HuH-7.5 (cell line): ENCODE data around the gene NTN5.

Source experiments
- DNase-seq: peaks from one replicate; pipeline ENCODE4 v3.0.0; 2011; ENCODE audit warnings: low spot score

NTN5 gene

DNA sequence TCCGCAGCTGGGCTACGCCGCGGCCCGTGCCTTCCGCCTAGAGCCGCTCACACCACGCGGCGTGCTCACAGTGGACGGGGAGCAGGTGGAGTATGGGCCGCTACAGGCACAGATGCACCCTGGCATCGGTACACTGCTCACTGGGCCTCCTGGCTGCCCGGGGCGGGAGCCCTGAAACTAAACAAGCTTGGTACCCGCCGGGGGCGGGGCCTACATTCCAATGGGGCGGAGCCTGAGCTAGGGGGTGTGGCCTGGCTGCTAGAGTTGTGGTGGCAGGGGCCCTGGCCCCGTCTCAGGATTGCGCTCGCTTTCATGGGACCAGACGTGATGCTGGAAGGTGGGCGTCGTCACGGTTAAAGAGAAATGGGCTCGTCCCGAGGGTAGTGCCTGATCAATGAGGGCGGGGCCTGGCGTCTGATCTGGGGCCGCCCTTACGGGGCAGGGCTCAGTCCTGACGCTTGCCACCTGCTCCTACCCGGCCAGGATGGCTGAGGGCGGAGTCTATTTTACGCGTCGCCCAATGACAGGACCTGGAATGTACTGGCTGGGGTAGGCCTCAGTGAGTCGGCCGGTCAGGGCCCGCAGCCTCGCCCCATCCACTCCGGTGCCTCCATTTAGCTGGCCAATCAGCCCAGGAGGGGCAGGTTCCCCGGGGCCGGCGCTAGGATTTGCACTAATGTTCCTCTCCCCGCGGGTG is 43.1 kb downstream of the NTN5 start:
- DNase-seq = no peak

DNA sequence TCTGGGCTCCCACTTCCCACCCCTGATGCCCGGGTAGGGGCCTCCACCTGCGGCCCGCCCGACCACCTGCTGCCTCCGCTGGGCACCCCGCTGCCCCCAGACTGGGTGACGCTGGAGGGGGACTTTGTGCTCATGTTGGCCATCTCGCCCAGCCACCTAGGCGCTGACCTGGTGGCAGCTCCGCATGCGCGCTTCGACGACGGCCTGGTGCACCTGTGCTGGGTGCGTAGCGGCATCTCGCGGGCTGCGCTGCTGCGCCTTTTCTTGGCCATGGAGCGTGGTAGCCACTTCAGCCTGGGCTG is 43.6 kb downstream of the NTN5 start:
- DNase-seq = no peak

DNA sequence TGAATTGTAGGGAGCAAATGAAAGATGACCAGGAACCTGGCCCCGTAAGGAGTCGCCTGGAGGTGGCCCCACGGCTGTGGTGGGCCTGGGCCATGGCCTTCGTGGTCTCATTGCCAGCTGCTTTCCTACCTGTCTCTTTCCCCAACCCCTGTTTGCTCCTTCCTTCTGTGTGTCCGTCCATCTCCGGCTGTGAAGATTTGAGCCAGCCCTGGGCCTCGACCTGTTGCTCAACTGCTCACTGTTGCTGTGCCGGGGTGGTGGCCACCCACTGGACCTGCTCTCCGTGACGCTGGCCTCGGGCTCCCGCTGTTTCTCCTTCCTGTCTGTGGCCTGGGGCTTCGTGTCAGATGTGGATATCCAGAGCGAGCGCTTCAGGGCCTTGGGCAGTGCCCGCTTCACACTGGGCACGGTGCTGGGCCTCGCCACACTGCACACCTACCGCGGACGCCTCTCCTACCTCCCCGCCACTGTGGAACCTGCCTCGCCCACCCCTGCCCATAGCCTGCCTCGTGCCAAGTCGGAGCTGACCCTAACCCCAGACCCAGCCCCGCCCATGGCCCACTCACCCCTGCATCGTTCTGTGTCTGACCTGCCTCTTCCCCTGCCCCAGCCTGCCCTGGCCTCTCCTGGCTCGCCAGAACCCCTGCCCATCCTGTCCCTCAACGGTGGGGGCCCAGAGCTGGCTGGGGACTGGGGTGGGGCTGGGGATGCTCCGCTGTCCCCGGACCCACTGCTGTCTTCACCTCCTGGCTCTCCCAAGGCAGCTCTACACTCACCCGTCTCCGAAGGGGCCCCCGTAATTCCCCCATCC is 44.1 kb downstream of the NTN5 start:
- no peak for DNase-seq

DNA sequence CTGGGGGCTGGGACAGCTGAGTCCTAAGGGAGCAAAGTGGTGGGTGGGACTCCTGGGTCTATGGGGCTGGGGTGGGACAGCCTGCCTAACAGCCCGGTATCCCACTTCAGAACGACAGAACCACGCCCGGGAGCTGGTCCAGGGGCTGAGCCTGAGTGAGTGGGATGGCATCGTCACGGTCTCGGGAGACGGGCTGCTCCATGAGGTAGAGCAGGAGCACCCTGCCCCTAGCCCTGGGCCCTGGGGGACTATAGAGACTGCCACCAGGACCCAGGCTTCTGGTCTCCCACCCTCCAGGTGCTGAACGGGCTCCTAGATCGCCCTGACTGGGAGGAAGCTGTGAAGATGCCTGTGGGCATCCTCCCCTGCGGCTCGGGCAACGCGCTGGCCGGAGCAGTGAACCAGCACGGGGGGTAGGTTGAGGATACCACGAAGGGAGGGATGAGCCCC is 44.9 kb downstream of the NTN5 start:
- no peak for DNase-seq

DNA sequence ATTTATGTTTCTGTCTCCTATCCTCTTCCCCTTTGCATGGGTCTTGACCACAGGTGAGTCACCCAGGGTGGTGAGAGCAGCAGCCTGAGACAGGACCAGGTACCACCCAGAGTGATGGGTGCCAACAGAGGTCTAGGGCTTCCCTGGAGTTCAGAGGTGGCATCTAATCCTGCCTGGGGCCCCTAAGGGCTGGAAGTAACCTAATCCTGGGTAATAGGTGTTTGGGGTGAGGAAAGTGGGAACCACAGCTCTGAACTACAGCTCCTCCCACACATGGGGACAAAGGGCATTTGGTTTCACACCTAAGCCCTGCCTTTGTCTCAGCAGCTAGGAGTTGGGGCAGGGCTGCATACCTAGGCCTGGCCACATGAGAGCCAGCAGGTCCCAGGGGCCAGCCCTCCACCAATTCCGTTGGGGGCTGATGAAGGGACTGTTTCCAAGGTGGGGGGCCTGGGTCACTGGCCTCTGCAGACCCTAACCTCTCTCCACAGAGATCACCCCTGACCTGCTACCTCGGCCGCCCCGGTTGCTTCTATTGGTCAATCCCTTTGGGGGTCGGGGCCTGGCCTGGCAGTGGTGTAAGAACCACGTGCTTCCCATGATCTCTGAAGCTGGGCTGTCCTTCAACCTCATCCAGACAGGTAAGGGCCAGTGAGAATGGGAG is 45.5 kb downstream of the NTN5 start:
- peak; percentile 78 for DNase-seq

DNA sequence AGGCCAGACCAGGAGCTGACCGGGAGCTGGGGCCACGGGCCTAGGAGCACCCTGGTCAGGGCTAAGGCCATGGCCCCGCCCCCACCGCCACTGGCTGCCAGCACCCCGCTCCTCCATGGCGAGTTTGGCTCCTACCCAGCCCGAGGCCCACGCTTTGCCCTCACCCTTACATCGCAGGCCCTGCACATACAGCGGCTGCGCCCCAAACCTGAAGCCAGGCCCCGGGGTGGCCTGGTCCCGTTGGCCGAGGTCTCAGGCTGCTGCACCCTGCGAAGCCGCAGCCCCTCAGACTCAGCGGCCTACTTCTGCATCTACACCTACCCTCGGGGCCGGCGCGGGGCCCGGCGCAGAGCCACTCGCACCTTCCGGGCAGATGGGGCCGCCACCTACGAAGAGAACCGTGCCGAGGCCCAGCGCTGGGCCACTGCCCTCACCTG is 46.9 kb downstream of the NTN5 start:
- no peak for DNase-seq

DNA sequence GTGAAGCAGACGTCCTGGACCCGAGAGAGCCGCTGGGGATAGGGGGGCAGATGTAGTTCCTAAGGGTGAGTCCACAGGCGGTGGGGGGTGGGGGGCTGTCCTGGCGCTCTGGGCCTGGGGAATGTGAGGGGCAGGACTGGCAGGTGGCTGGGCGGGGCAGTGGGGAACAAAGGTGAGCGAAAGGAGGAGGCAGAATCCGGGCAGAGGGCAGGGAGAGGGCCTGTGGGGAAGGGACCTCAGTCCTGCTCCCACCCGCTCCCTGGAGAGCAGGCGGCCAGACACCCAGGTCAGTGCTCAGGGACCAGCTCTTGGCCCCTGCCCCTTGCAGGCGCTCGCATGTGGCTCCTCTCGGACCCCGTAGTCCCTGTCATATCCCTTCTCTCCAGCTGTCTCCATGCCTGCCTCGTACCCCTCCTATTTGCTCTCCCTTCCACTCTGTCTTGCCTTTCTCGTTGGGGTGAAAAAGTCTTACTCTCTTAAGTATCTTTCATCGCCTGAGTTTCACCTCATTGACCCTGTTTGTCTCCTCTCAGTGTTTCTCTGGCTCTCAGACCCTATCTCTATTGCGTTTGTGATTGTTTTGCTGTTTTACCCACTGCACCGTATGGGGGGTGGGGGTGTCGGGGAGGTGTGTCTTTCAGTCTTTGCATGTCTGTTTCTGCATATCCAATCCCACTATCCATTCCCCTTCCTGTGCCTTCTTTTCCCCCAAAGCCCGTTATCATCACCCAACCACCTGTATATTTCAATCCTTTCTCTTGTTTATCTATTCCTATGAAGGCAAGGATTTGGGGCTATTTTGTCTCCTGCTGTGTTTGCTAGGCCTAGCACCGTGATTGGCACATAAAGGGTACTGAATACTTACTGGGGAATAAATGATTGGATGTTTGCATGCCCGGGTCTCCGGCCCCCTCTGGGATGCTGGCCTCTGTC is 47.8 kb downstream of the NTN5 start:
- DNase-seq = no peak

DNA sequence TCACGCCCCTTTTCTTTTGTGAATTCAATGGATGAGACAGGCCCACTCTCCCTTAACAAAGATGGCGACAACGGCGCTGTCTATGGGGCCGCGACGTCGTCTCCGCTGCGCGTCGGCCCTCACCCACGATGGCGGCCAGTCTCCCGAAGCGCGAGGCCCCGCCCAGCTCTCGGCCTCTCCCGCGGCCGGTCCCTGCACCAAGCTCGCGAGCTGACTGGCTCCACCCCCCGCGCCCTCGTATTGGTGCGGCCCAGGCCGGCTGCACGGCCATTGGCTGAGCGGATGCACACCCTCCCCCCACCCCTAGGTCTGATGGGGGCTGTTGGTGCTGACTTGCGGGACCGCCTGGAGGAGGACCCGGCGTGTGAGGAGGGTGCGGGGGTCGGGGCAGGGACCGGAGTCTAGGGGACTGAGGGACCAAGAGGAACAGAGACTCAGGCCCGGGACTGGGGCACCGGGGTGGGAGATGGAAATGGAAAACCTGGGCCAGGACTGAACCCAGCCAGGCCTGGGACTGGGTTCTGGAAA is 48.7 kb downstream of the NTN5 start:
- no peak for DNase-seq

DNA sequence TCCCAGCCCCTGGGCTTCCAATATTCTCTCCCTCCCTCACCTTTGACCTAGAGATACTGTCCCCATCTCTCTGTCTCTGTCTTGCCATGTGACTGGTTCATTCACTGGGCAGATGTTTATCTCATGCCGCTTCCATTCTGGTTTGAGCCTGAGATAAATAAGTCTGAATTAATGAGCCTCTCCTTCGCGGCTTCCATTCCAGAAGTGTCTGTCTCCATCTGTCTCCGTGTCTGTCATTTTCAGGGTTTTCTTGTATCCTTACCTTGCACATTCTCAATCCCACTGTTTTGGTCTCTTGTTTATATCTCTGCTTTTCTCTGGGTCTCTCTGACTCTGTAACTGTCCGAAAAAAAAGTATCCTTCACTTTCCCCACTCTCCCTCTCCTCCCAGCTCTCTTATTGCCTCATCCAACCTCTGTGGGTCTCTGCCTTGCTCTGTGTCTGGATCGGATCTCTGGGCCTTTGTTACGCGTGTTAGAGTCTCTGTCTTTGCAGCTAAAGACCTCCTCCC is 49.2 kb downstream of the NTN5 start:
- DNase-seq = no peak

DNA sequence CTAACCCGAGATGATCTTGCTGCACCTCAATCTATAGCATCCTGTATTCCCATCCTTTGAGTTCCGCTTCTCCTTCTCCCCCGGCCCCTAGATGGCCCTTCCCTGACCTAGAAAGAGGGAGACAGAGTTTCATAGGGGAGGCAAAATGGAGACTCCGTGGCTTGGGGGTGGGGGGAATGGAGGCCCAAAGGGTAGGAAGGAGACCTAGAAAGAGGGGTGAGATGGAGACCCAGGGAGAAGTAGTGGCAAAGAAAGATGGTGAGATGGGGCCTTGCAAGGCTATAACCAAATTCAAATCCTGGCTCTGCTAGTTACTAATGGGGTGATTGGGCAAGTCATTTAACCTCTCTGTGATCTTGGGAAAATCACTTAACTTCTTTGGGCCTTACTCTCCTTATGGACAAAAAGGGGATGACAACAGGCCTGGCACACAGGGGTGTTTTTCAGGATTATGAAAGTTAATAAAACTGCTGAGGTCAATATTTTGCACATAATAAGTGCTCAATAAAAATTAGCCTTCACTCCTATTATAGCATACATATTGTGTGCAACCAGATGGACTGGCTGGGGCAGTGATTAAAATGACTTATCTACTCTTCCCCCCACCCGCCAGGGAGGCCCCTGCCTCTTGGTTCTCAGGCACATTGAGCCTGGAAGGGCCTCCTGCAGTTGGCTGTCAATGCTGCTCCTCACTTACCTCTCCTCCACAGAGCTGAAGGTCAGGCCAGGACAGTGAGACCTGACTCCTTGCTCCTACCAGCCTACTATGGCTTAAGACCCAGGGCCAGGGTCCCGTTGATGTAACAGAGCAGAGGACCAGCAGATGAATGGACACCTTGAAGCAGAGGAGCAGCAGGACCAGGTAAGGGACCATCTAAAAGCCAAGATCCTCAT is 52.9 kb downstream of the NTN5 start:
- DNase-seq = no peak

DNA sequence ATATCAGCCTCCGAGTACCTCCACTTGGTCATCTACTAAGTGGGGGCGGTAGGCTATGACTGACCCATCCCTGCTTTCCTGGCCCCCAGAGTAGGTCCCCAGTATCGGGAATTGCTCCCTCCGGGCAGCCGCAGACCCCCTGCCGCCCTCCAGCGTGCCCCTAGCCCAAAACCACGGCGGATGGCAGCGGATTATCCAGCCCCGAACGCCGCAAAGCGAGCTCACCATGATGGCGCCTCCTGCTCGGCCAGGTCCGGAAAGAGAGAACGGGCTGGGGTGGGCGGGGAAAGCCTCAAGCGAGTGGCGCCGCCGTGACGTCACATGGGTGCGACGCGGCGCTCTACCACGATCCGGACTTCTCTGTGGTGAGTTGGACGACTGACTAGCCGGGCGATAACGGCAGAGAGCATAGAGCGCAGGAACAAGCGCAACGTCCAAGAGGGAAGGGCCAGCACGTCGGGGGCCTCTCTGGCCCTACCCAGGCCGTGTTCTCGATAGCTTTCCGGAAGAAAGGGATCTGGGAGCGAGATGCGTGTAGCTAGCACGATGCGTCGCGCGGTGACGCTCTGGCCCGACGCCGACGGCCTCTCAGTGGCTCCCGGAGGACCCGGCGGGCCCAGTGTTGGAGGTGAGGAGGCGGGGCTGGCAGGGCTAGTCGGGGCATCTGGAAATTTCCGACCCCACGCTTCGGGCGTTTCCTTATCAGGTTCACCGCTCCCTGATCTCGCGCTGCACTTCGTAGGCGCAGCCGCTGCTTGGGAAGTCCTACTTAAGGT is 53.7 kb downstream of the NTN5 start, which contains the start of the genes RPL18 and SPHK2:
Gene RPL18, minus strand, starts transcription at position 263 of the 776 bp plus-strand sequence. Its CDS starts 35 bp downstream, at position 228.
Gene SPHK2, plus strand, starts transcription at position 591 of the 776 bp plus-strand sequence. CDS start 1,009 bp downstream, outside the sequence.
- peak; percentile 99 for DNase-seq

DNA sequence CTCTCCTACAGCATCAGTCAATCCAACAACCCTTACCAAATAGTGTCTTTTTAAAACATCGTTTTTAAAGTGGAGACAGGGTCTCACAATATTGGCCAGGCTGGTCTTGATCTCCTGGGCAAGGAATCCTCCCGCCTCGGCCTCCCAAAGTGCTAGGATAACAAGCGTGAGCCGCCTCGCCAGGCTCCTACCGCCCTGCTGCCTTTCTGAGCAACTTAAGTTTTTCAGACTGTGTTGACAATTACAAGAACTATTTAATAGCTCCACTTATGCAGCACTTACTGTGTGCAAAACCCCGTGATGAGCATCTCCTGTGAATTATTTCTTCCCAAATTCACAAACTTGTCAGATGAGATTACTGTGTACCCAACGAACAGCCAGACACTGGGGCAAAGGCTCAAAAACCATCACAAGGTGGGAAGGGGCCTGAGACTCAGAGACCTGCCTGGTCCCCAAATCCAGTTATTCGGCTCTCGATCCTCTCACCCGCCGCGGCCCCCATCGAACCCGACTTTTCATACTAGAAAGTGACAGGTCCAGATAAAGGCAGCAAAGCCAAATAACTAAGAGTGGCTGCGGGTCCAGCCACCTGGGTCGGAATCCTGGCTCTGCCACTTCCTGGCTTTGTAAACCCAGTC is 54.4 kb downstream of the NTN5 start:
- no peak for DNase-seq

DNA sequence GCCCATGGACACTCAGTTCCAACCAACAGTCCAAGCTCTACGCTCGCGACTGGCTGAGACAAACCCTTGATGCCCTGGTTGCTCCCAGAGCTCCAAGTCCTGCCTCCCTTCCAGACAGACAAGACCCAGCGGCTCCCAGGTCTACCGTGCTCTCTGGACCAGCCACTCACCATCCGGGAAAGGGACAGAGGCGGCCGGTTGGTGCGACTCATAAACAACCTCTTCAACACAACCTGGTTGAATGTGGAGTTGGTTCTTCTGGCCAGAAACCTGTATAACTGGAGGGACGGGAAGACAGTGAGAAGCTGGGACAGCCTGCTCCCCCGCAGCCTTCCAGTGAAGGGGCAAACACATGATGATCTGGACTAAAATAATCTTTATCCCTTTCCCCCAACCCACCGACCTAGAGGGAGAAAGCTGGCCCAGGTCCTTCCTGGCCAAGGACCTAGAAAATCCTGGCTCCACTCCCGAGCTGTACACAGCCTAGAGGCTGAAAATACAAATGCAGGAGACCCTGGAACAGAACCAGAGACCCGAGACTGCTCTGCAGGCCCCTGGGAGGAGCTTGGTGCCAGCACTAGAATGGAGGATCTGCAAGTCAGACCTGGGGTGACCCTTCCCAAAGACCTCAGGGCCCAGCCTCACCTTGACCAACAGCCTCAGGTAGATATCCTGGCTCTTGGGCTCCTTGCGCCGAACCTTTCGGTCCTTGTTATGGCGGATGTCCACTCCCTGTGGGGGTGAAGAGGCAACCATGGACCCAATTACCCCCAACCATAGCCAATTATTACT is 55.5 kb downstream of the NTN5 start:
- DNase-seq = no peak

DNA sequence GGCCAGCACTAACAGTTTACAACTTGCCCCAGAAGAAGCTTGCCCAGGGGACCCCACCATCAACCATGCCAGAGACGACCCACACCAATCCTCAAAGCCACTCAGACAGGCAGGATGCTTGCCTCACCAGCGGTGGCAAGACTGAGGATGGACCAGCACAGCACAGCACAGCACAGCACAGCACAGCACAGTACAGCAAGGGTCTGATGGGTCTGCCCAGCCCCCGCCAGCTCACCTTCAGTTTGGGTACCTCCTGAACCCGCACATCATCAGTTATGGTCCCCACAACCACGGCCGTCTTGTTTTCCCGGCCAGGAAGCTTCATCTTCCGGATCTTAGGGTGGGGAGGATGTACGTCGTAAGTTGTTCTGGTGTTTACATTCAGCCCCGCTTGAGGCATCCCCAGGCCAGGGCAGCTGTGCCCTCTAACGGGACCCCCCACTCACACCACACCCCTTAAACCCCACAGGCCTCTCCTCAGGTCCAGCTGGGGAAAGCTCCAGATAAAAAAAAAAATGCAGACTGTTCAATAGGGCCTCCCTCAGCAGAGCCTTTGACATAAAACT is 56.2 kb downstream of the NTN5 start:
- no peak for DNase-seq

DNA sequence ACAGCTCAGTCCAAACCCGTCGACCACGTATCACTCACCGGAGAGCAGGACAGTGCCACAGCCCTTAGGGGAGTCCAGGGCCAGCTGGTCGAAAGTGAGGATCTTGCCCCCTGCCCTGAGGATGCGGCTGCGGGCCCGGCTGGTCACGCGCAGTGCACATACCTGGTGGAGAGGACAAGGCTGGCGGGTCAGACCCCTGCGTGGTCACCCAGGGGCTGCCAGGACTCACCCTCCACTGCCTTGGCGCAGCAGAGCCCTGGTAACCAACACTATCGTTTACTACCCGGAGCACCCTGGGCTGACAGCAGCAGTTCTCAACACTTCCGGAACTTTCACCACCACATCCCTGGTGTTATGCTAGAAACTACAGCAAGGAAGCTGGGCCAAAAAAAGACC is 56.8 kb downstream of the NTN5 start:
- DNase-seq = no peak

DNA sequence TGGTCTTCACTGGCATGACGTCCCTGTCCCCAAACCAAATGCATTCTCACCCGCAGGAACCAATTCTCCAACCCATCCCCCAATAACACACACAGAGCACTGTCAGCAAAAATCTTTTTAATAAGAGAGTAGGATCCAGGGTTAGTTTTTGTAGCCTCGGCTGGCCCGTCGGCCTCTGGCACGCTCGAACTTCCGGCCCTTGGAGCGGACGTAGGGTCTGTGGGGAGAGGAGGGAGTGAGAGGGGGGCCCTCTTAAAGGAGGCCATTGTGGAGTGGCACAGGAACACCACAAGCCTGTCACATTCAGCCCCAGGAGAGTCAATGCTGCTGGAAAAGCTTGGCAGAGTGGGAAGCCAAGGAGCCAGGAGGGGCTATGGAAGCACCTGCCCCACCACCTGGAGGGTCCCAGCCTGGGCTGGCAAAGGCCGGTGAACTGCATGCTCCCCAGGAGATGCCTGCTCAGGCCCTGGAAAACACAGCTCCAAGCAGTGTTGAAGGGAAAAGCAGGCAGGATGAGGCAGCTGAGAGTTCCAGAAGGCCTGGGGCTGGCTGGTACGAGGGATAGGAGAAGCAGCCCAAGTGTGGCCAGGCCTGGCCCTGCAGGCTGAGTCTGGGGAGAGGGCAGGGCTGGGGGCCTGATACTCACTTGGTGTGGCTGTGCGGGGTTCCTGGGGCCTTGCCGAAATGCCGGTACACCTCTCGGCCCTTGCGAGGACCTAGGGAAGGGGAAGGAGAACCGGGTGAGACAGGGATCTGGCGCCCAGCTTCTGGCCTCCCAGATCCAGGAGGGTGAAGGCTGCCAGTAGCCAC is 57.4 kb downstream of the NTN5 start:
- DNase-seq = no peak
